H9 (cell line): ENCODE measurements around the gene CTXN1. TPM values are rescaled to one million over a fixed set of nuclear protein-coding genes. Genes with fewer than 3 reads are reported as not detected.

ENCODE experiments used
- DNase-seq: peaks from one replicate; pipeline ENCODE4 v3.0.0-alpha.2; 2017
- H2AFZ ChIP-seq: one replicate; pipeline ENCODE4 v1.6.1; 2013; ENCODE audit warnings: mild to moderate bottlenecking, low read length, control low read depth, moderate library complexity
- H2AK5ac ChIP-seq: 2 replicates; pipeline ENCODE4 v1.6.1; 2013; ENCODE audit warnings: low read length, control low read depth, mixed read lengths; ENCODE audit not compliant: insufficient read length
- H2BK120ac ChIP-seq: one replicate; pipeline ENCODE4 v1.6.1; 2013; ENCODE audit warnings: low read depth, mild to moderate bottlenecking, low read length, control low read depth, inconsistent platforms; ENCODE audit not compliant: poor library complexity, severe bottlenecking
- H2BK12ac ChIP-seq: 2 replicates; pipeline ENCODE4 v1.6.1; 2013; ENCODE audit warnings: low read length, control low read depth, mixed read lengths, low read depth; ENCODE audit not compliant: insufficient read length
- H2BK15ac ChIP-seq: 2 replicates; pipeline ENCODE4 v1.6.1; 2013; ENCODE audit warnings: low read depth, low read length, control low read depth
- H2BK20ac ChIP-seq: one replicate; pipeline ENCODE4 v1.6.1; 2013; ENCODE audit warnings: low read depth, mild to moderate bottlenecking, low read length, control low read depth, inconsistent platforms; ENCODE audit not compliant: poor library complexity, severe bottlenecking
- H2BK5ac ChIP-seq: 2 replicates; pipeline ENCODE4 v1.6.1; 2013; ENCODE audit warnings: low read length, control low read depth, mixed read lengths; ENCODE audit not compliant: insufficient read length
- H3K14ac ChIP-seq: 2 replicates; pipeline ENCODE4 v1.6.1; 2013; ENCODE audit warnings: low read length, control low read depth; ENCODE audit not compliant: insufficient read depth
- H3K18ac ChIP-seq: 2 replicates; pipeline ENCODE4 v1.6.1; 2013; ENCODE audit warnings: low read depth, mild to moderate bottlenecking, mixed read lengths, low read length, control low read depth; ENCODE audit not compliant: insufficient read length
- H3K23ac ChIP-seq: 2 replicates; pipeline ENCODE4 v1.6.1; 2013; ENCODE audit warnings: low read length, control low read depth, mixed read lengths, low read depth; ENCODE audit not compliant: insufficient read length
- H3K23me2 ChIP-seq: 2 replicates; pipeline ENCODE4 v1.6.1; 2013; ENCODE audit warnings: low read depth, mild to moderate bottlenecking, mixed read lengths, low read length, control low read depth; ENCODE audit not compliant: insufficient read length, poor library complexity, severe bottlenecking
- H3K27ac ChIP-seq: 2 replicates; pipeline ENCODE4 v1.5.1; 2013; ENCODE audit warnings: low read length, control low read depth, mixed read lengths, low read depth; ENCODE audit not compliant: insufficient read length
- H3K27me3 ChIP-seq: 2 replicates; pipeline ENCODE4 v1.6.1; 2013; ENCODE audit warnings: low read length, control low read depth, inconsistent platforms; ENCODE audit not compliant: insufficient read depth
- H3K4ac ChIP-seq: 2 replicates; pipeline ENCODE4 v1.6.1; 2013; ENCODE audit warnings: low read depth, mild to moderate bottlenecking, control low read depth, inconsistent platforms, low read length, moderate library complexity
- H3K4me1 ChIP-seq: 2 replicates; pipeline ENCODE4 v1.6.1; 2013; ENCODE audit warnings: low read length, control low read depth, inconsistent platforms; ENCODE audit not compliant: insufficient read depth
- H3K4me2 ChIP-seq: 2 replicates; pipeline ENCODE4 v1.6.1; 2013; ENCODE audit warnings: low read length, control low read depth, mixed read lengths; ENCODE audit not compliant: insufficient read length, insufficient read depth
- H3K56ac ChIP-seq: 2 replicates; pipeline ENCODE4 v1.6.1; 2013; ENCODE audit warnings: low read depth, mild to moderate bottlenecking, mixed read lengths, low read length, control low read depth; ENCODE audit not compliant: insufficient read length
- H3K79me1 ChIP-seq: 2 replicates; pipeline ENCODE4 v1.6.1; 2013; ENCODE audit warnings: low read depth, mild to moderate bottlenecking, moderate library complexity, low read length, control low read depth, inconsistent platforms; ENCODE audit not compliant: insufficient read depth, poor library complexity, severe bottlenecking
- H3K79me2 ChIP-seq: 2 replicates; pipeline ENCODE4 v1.6.1; 2013; ENCODE audit warnings: low read length, control low read depth, inconsistent platforms; ENCODE audit not compliant: insufficient read depth
- H3K9ac ChIP-seq: 2 replicates; pipeline ENCODE4 v1.6.1; 2013; ENCODE audit warnings: low read length, control low read depth, mixed read lengths; ENCODE audit not compliant: insufficient read length; ENCODE audit errors: extremely low read depth
- H3K9me3 ChIP-seq: one replicate; pipeline ENCODE4 v1.6.1; 2013; ENCODE audit warnings: low read depth, low read length, inconsistent platforms; ENCODE audit not compliant: control insufficient read depth
- H3T11ph ChIP-seq: one replicate; pipeline ENCODE4 v1.6.1; 2013; ENCODE audit warnings: mild to moderate bottlenecking, low read length, control low read depth, inconsistent platforms
- H4K20me1 ChIP-seq: one replicate; pipeline ENCODE4 v1.6.1; 2013; ENCODE audit not compliant: control insufficient read depth, insufficient read length, insufficient read depth
- H4K5ac ChIP-seq: 2 replicates; pipeline ENCODE4 v1.6.1; 2013; ENCODE audit warnings: low read depth, mild to moderate bottlenecking, mixed read lengths, low read length, control low read depth; ENCODE audit not compliant: insufficient read length
- H4K8ac ChIP-seq: replicated peaks from 2 replicates; pipeline ENCODE4 v1.6.1; 2013; ENCODE audit warnings: low read length, control low read depth, mixed read lengths, low read depth; ENCODE audit not compliant: insufficient read length
- H4K91ac ChIP-seq: 2 replicates; pipeline ENCODE4 v1.6.1; 2013; ENCODE audit warnings: low read depth, mild to moderate bottlenecking, moderate library complexity, mixed read lengths, low read length, control low read depth; ENCODE audit not compliant: insufficient read length
- H3K27ac Mint-ChIP-seq, 3 experiments: 2 replicates in 2 of 3; 3 replicates in 1 of 3; pipeline ENCODE4 v1.8.0; 2020 to 2021; ENCODE audit warnings: mixed read lengths in 3 of 3, mild to moderate bottlenecking in 1 of 3, moderate library complexity in 1 of 3
- H3K27me3 Mint-ChIP-seq: 2 replicates; pipeline ENCODE4 v1.8.0; 2021; ENCODE audit warnings: low read depth, mild to moderate bottlenecking, moderate library complexity, mixed read lengths
- H3K36me3 Mint-ChIP-seq, 3 experiments: 2 replicates in 2 of 3; 3 replicates in 1 of 3; pipeline ENCODE4 v1.8.0; 2020 to 2021; ENCODE audit warnings: low read depth in 3 of 3, mixed read lengths in 3 of 3; ENCODE audit not compliant: insufficient read depth in 1 of 3
- H3K4me1 Mint-ChIP-seq, 2 experiments: 2 replicates each; pipeline ENCODE4 v1.8.0; 2020; ENCODE audit warnings: mixed read lengths in 2 of 2
- H3K4me3 Mint-ChIP-seq, 2 experiments: 2 replicates in 1 of 2; 3 replicates in 1 of 2; pipeline ENCODE4 v1.8.0; 2020 to 2021; ENCODE audit warnings: mild to moderate bottlenecking in 2 of 2, mixed read lengths in 2 of 2, moderate library complexity in 1 of 2
- H3K9me3 Mint-ChIP-seq, 2 experiments: 2 replicates in 1 of 2; 3 replicates in 1 of 2; pipeline ENCODE4 v1.8.0; 2020; ENCODE audit warnings: mild to moderate bottlenecking in 2 of 2, mixed read lengths in 2 of 2, moderate library complexity in 1 of 2
- whole genome bisulfite sequencing: extraction: QIAGEN DNeasy Blood & Tissue Kit; methylation state at CpG from one replicate; pipeline ENCODE4 v1.1.7; 2013; ENCODE audit warnings: missing lambda C conversion rate, low lambda C conversion rate, mixed read lengths; ENCODE audit not compliant: insufficient read length; ENCODE audit errors: extremely low coverage; 5-methylcytosine and 5-hydroxymethylcytosine counted together
- total RNA-seq: library from RNA; stranded (reverse); gene quantifications from 2 replicates; pipeline ENCODE4 v1.2.1, GENCODE V29; 2021
- TF ChIP-seq, protein P1 (sequence below): fragments of 200-600 bp; sonication (generic); conservative IDR thresholded peaks from 3 replicates; pipeline ENCODE4 v1.8.0; 2021; ENCODE audit warnings: antibody characterized with exemption, mild to moderate bottlenecking

Gene CTXN1
- total RNA-seq, 1 experiment from 2014 or later: 22.7 TPM

DNA sequence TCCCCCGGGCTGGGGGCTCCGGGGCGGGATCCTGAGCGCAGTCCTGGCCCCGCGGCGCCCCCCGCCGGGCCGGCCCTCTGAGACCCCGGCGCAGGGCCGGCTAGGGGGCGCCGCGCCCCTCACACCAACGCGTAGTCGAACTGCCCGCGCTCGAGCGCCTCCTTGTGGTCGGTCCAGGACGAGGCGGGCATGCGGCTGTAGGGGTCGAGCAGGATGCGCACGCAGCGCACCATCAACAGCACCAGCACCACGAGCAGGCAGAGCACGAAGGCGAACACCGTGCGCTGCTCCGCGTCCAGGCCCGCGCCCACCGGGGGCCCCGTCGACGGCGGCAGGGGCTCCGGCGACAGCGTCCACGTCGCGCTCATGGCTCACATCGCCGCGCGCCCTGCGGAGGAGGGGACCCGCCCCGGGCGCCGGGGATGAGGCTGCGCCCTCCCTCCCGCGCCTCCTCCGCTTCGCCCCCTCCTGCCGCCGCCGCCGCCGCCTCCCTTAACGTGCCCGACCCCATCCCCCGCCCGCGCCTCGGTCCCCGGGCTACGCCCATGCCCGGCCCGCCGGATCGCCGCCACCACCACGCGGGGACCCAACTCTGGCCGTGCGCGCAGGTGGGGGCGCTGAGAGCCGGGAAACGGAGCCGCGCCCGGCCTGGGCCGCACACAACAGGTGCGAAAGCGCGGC, 624 bp downstream of the CTXN1 start:
- peak overlapping the region in 1 of 3 experiments; percentile 94; a peak in 1 of 7 replicates for H3K27ac Mint-ChIP-seq
- Histone ChIP-seq H2BK15ac (no peak overlapping the region; the same call in 1 of the 2 replicates), H3K27ac (no peak overlapping the region), H2AFZ (no peak overlapping the region), H4K8ac (no peak overlapping the region), H2AK5ac (no peak overlapping the region), H2BK12ac (no peak overlapping the region), H3K18ac (no peak overlapping the region), H4K91ac (no peak overlapping the region), H3K9ac (no peak overlapping the region), H3T11ph (no peak overlapping the region), H3K14ac (peak overlapping the region; percentile 62; the same call in 1 of the 2 replicates), H3K4ac (no peak overlapping the region), H4K5ac (no peak overlapping the region), H3K23me2 (no peaks in the 10 kb centered on the region), H3K23ac (no peak overlapping the region), H3K9me3 (no peaks in the 10 kb centered on the region), H4K20me1 (no peaks in the 10 kb centered on the region), H2BK20ac (no peak overlapping the region), H3K4me1 (0 out of 2 replicates have a peak, but pooled peaks cover 4% of the 10 kb centered on the region), H3K79me1 (no peaks in the 10 kb centered on the region), H3K4me2 (peak overlapping the region; percentile 3), H2BK5ac (no peak overlapping the region), H3K27me3 (no peaks in the 10 kb centered on the region), H2BK120ac (no peak overlapping the region), H3K79me2 (no peaks in the 10 kb centered on the region), H3K56ac (no peak overlapping the region)
- H3K27me3 Mint-ChIP-seq: no peaks in the 10 kb centered on the region
- H3K4me3 Mint-ChIP-seq: peak overlapping the region; percentile 78 to 91
- TF ChIP-seq, protein P1, sequence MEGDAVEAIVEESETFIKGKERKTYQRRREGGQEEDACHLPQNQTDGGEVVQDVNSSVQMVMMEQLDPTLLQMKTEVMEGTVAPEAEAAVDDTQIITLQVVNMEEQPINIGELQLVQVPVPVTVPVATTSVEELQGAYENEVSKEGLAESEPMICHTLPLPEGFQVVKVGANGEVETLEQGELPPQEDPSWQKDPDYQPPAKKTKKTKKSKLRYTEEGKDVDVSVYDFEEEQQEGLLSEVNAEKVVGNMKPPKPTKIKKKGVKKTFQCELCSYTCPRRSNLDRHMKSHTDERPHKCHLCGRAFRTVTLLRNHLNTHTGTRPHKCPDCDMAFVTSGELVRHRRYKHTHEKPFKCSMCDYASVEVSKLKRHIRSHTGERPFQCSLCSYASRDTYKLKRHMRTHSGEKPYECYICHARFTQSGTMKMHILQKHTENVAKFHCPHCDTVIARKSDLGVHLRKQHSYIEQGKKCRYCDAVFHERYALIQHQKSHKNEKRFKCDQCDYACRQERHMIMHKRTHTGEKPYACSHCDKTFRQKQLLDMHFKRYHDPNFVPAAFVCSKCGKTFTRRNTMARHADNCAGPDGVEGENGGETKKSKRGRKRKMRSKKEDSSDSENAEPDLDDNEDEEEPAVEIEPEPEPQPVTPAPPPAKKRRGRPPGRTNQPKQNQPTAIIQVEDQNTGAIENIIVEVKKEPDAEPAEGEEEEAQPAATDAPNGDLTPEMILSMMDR: peak; percentile 99
- no CpG with 5 or more reads among the region's 98 CpGs for WGBS
- no peaks in the 10 kb centered on the region for H3K9me3 Mint-ChIP-seq
- H3K4me1 Mint-ChIP-seq: peaks cover 10 to 15% of the 10 kb centered on the region in 2 experiments
- DNase-seq: peak; percentile 94
- peaks cover 5 to 30% (median 12%) of the 10 kb centered on the region in 3 experiments; a peak in 5 of 7 replicates for H3K36me3 Mint-ChIP-seq
